HEK293T (cell line): Measurements from ENCODE around the gene DCUN1D3.

Source experiments
- ARNT ChIP-seq: fragments of 450-650 bp; IDR thresholded peaks from 2 replicates; pipeline ENCODE4 v1.6.1; 2017; ENCODE audit warnings: mild to moderate bottlenecking
- ELF4 ChIP-seq: fragments of 450-650 bp; IDR thresholded peaks from 2 replicates; pipeline ENCODE4 v1.6.1; 2017; ENCODE audit warnings: antibody characterized with exemption
- FOXA1 ChIP-seq: fragments of 450-650 bp; IDR thresholded peaks from 2 replicates; pipeline ENCODE4 v1.6.1; 2016; ENCODE audit warnings: mild to moderate bottlenecking
- FOXM1 ChIP-seq: fragments of 450-650 bp; IDR thresholded peaks from 2 replicates; pipeline ENCODE4 v1.6.1; 2017; ENCODE audit warnings: mild to moderate bottlenecking, borderline replicate concordance
- HDGF ChIP-seq: fragments of 450-650 bp; IDR thresholded peaks from 2 replicates; pipeline ENCODE4 v1.6.1; 2017; ENCODE audit warnings: antibody characterized with exemption, borderline replicate concordance
- TARDBP ChIP-seq: fragments of 450-650 bp; IDR thresholded peaks from 2 replicates; pipeline ENCODE4 v1.6.1; 2016

DNA sequence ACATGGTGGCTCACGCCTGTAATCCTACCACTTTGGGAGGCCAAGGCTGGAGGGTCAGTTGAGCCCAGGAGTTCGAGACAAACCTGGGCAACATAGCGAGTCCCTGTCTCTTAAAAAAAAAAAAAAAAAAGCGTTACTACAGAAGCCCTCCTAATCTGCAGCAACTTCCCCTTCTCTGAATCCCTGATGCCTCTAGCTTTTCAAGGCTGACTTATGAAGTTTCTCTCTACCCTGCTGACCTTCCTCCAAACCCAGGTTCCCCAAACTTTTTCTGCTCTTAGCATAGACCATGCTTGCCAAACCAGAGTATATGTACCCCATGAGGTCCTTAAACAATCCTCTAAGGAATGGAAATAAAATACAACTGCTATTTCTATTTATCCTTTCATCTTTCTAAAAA lies 16.8 kb upstream of the DCUN1D3 start:
- no peak for TF ChIP-seq ARNT
- no peak for TF ChIP-seq ELF4
- no peak for TF ChIP-seq HDGF
- no peak for TF ChIP-seq TARDBP
- TF ChIP-seq FOXM1: no peak
- TF ChIP-seq FOXA1: no peak
